CD4-positive, alpha-beta T cell treated with Interferon alpha-2 for 1 hour (primary cell): Measurements from ENCODE around the gene TIMM8B.
"Not testable (repeated sequence)": the region's sequence is repeated elsewhere in the genome, so short reads cannot be mapped to it uniquely, and the experiment has no call there.

Source experiments
- DNase-seq, 2 donors: peaks; one replicate each; pipeline ENCODE4 v3.0.0-alpha.2; 2020 to 2022

Gene TIMM8B

GRCh38 chr11:112073941-112074811, 12.4 kb downstream of the TIMM8B start, which contains the start of the genes NKAPD1 and PIH1D2:
NKAPD1 (plus strand) TSS chr11:112074299; CDS start chr11:112075575, 1,276 bp downstream.
PIH1D2 (minus strand) TSS chr11:112074017; CDS start chr11:112073174, 843 bp downstream.
- peak; percentile 82 to 89 for DNase-seq

GRCh38 chr11:112062923-112063322, 23.6 kb downstream of the TIMM8B start:
- no peak for DNase-seq

GRCh38 chr11:112058103-112058502, 28.5 kb downstream of the TIMM8B start:
- no peak for DNase-seq

- no peak for DNase-seq
Observed at GRCh38 chr11:112057170-112057569, 29.4 kb downstream of the TIMM8B start.

GRCh38 chr11:112051768-112052167, 34.8 kb downstream of the TIMM8B start:
- no peak for DNase-seq

- no peak for DNase-seq
Observed at GRCh38 chr11:112050721-112051120, 35.8 kb downstream of the TIMM8B start.

GRCh38 chr11:112049777-112050176, 36.8 kb downstream of the TIMM8B start:
- DNase-seq, result no peak

GRCh38 chr11:112048256-112048655, 38.3 kb downstream of the TIMM8B start:
- DNase-seq, result not testable (repeated sequence)

- not testable (repeated sequence) for DNase-seq
Observed at GRCh38 chr11:112046647-112047046, 39.9 kb downstream of the TIMM8B start.

- no peak for DNase-seq
Observed at GRCh38 chr11:112044961-112045360, 41.6 kb downstream of the TIMM8B start.

- no peak for DNase-seq
Observed at GRCh38 chr11:112042961-112043304, 43.6 kb downstream of the TIMM8B start.

- DNase-seq, result no peak
Observed at GRCh38 chr11:112042161-112042960, 44.2 kb downstream of the TIMM8B start.

- DNase-seq, result no peak
Observed at GRCh38 chr11:112037527-112037926, 49.0 kb downstream of the TIMM8B start.
